ENCODE results near the gene GRIA4.
"Not testable (repeated sequence)": the region's sequence is repeated elsewhere in the genome, so short reads cannot be mapped to it uniquely, and the experiment has no call there.

The GRIA4 gene

GRCh38 chr11:105929084-105929955, 319.4 kb downstream of the GRIA4 start:
- no peak for FAIRE-seq

GRCh38 chr11:105933695-105934094, 323.8 kb downstream of the GRIA4 start:
- FAIRE-seq = no peak

- no peak for FAIRE-seq
Observed at GRCh38 chr11:105935791-105936190, 325.9 kb downstream of the GRIA4 start.

- no peak for FAIRE-seq
Observed at GRCh38 chr11:105937331-105937730, 327.5 kb downstream of the GRIA4 start.

GRCh38 chr11:105937738-105938137, 327.9 kb downstream of the GRIA4 start:
- no peak for FAIRE-seq

- no peak for FAIRE-seq
Observed at GRCh38 chr11:105942921-105943320, 333.0 kb downstream of the GRIA4 start.

GRCh38 chr11:105948918-105949590, 339.2 kb downstream of the GRIA4 start:
- no peak for FAIRE-seq

GRCh38 chr11:105953886-105954285, 344.0 kb downstream of the GRIA4 start:
- no peak for FAIRE-seq

GRCh38 chr11:105960252-105961245, 350.7 kb downstream of the GRIA4 start:
- FAIRE-seq = no peak

GRCh38 chr11:105968021-105968697, 358.3 kb downstream of the GRIA4 start:
- no peak for FAIRE-seq

- FAIRE-seq = no peak
Observed at GRCh38 chr11:105969756-105970155, 359.9 kb downstream of the GRIA4 start.

GRCh38 chr11:105975128-105975527, 365.3 kb downstream of the GRIA4 start:
- FAIRE-seq = no peak

- no peak for FAIRE-seq
Observed at GRCh38 chr11:105979997-105980703, 370.3 kb downstream of the GRIA4 start.

- FAIRE-seq = no peak
Observed at GRCh38 chr11:105986554-105986953, 376.7 kb downstream of the GRIA4 start.

GRCh38 chr11:105988197-105988596, 378.3 kb downstream of the GRIA4 start:
- no peak for FAIRE-seq

- FAIRE-seq = no peak
Observed at GRCh38 chr11:105989124-105989523, 379.3 kb downstream of the GRIA4 start.

GRCh38 chr11:105991888-105992287, 382.0 kb downstream of the GRIA4 start:
- FAIRE-seq = no peak

- FAIRE-seq = no peak
Observed at GRCh38 chr11:106001304-106002012, 391.6 kb downstream of the GRIA4 start.

GRCh38 chr11:106003094-106003493, 393.2 kb downstream of the GRIA4 start:
- FAIRE-seq = not testable (repeated sequence)

- no peak for FAIRE-seq
Observed at GRCh38 chr11:106011481-106011880, 401.6 kb downstream of the GRIA4 start.

GRCh38 chr11:106012744-106013143, 402.9 kb downstream of the GRIA4 start:
- no peak for FAIRE-seq
